Ovary (tissue), 9 donors: ENCODE measurements around the gene LPCAT1. TPM values are rescaled to one million over a fixed set of nuclear protein-coding genes. Genes with fewer than 3 reads are reported as not detected.
A peak's percentile ranks its signal among the peaks of the same experiment; 100 is the strongest.

Experiments used
- DNase-seq, 5 donors: peaks; one replicate each; pipeline ENCODE4 v3.0.0-alpha.2; 2019 to 2020
- H3K27ac ChIP-seq, 2 donors: fragments of 200-600 bp; one replicate each; pipeline versions ENCODE4 v1.5.1 to v1.8.0; 2019 to 2022
- H3K27me3 ChIP-seq: fragments of 200-600 bp; one replicate; pipeline ENCODE4 v1.8.0; 2022
- H3K36me3 ChIP-seq: fragments of 200-600 bp; sonication (generic); one replicate; pipeline ENCODE4 v1.5.1; 2019
- H3K4me1 ChIP-seq: one replicate; pipeline ENCODE4 v1.8.1; 2013; ENCODE audit warnings: mild to moderate bottlenecking, moderate library complexity; ENCODE audit not compliant: insufficient read depth
- H3K4me3 ChIP-seq: fragments of 200-600 bp; sonication (generic); one replicate; pipeline ENCODE4 v1.5.1; 2017
- H3K9me3 ChIP-seq, 2 donors: fragments of 200-600 bp in 1 of 2; sonication (generic) in 1 of 2; one replicate each; pipeline versions ENCODE4 v1.5.1 to v1.8.1; 2013 to 2019; ENCODE audit warnings: mild to moderate bottlenecking in 1 of 2, moderate library complexity in 1 of 2
- EP300 ChIP-seq: sonication (generic); formaldehyde crosslinking; IDR thresholded peaks from one replicate; pipeline ENCODE4 v1.6.1; 2017; ENCODE audit warnings: antibody characterized with exemption
- POLR2A ChIP-seq: fragments of 450-650 bp; IDR thresholded peaks from one replicate; pipeline ENCODE4 v1.6.1; 2017; ENCODE audit warnings: antibody characterized with exemption, mild to moderate bottlenecking, moderate library complexity
- WGBS, 3 donors: extraction: QIAGEN DNeasy Blood & Tissue Kit in 1 of 3; methylation state at CpG; one replicate each; pipeline versions ENCODE4 v1.1.5 to v1.1.7; 2013 to 2017; 5-methylcytosine and 5-hydroxymethylcytosine counted together
- intact Hi-C, 4 donors: fragments of 100-400 bp; cut with DNase I; formaldehyde crosslinking; loops; one replicate each; pipeline versions ENCODE4 v1.11.0 to v1.15.1; 2022 to 2023
- polyA plus RNA-seq, 2 donors: library from polyadenylated mRNA; stranded (reverse); fragments of 200-250 nt in 1 of 2; fragments of 350-450 nt in 1 of 2; fragmentation: Illumina TruSeq in 1 of 2; extraction: RNeasy Lipid Tissue Mini Kit (QIAGEN cat#74804) in 1 of 2; gene quantifications; one replicate each; pipeline ENCODE4 v1.2.3, GENCODE V29; 2013 to 2014
- total RNA-seq, 7 donors: library from RNA; depleted of rRNA in 2 of 7; stranded (reverse); fragments of >200 nt in 2 of 7; fragmentation: NEBNext Ultra II Directional in 3 of 7; extraction: Animal tissue kit (Norgen Biotek cat#: 25700) in 3 of 7; gene quantifications; one replicate each; pipeline versions ENCODE4 v1.1.0 to v1.2.4, GENCODE V29; 2016 to 2023
- TF ChIP-seq, protein P1 (sequence below), 3 donors: fragments of 450-650 bp in 2 of 3; fragments of 200-600 bp in 1 of 3; IDR thresholded peaks; one replicate each; pipeline versions ENCODE4 v1.5.1 to v1.8.0; 2016 to 2022; ENCODE audit warnings: antibody characterized with exemption in 3 of 3, mild to moderate bottlenecking in 1 of 3
- donor health status: DM: no; HTN: no; CAD: no; lungs with moderate emphysema.
- donor health status: DM: no; HTN: no; CAD: no.
- donor health status: Bipolar disorder and iron deficiency.
- donor health status: DM: yes; HTN: yes; CAD: no.
- donor health status: DM: no; HTN: no; CAD: no.
- donor health status: DM: yes; HTN: yes; CAD: no.

Gene LPCAT1
- total and polyA plus RNA-seq, 9 donors: 13.0 to 57.1 (median 25.3) TPM

GRCh38 chr5:1443991-1444360 lies 79.8 kb downstream of the LPCAT1 start:
- no peak overlapping the region for H3K27ac ChIP-seq
- TF ChIP-seq, protein P1, sequence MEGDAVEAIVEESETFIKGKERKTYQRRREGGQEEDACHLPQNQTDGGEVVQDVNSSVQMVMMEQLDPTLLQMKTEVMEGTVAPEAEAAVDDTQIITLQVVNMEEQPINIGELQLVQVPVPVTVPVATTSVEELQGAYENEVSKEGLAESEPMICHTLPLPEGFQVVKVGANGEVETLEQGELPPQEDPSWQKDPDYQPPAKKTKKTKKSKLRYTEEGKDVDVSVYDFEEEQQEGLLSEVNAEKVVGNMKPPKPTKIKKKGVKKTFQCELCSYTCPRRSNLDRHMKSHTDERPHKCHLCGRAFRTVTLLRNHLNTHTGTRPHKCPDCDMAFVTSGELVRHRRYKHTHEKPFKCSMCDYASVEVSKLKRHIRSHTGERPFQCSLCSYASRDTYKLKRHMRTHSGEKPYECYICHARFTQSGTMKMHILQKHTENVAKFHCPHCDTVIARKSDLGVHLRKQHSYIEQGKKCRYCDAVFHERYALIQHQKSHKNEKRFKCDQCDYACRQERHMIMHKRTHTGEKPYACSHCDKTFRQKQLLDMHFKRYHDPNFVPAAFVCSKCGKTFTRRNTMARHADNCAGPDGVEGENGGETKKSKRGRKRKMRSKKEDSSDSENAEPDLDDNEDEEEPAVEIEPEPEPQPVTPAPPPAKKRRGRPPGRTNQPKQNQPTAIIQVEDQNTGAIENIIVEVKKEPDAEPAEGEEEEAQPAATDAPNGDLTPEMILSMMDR (IDR thresholded peaks at IDR 0.05): no peak
- no peak for TF ChIP-seq POLR2A
- no peak for TF ChIP-seq EP300
- H3K36me3 ChIP-seq: no peaks in the 10 kb centered on the region
- H3K4me1 ChIP-seq: no peaks in the 10 kb centered on the region
- intact Hi-C loops: no loop called here
- H3K4me3 ChIP-seq: no peak overlapping the region
- no peak for DNase-seq
- WGBS, 3 donors: 47 to 56% (median 51%) methylated on average over 15 of the region's 15 CpGs
- no peaks in the 10 kb centered on the region for H3K9me3 ChIP-seq
- H3K27me3 ChIP-seq: no peaks in the 10 kb centered on the region

- Histone ChIP-seq H3K4me3 (no peak overlapping the region), H3K27ac (no peak overlapping the region), H3K9me3 (no peaks in the 10 kb centered on the region), H3K4me1 (no peaks in the 10 kb centered on the region), H3K36me3 (no peaks in the 10 kb centered on the region), H3K27me3 (no peaks in the 10 kb centered on the region)
- DNase-seq: no peak
- intact Hi-C loops: no loop called here
- TF ChIP-seq POLR2A (no peak), EP300 (no peak)
- TF ChIP-seq, protein P1 (IDR thresholded peaks at IDR 0.05): no peak
- WGBS, 3 donors: 63 to 76% (median 65%) methylated on average over 9 of the region's 9 CpGs
Observed at GRCh38 chr5:1443171-1443570, 80.6 kb downstream of the LPCAT1 start.

GRCh38 chr5:1442222-1443145 lies 81.3 kb downstream of the LPCAT1 start:
- DNase-seq: peak in 1 of 5 donors; percentile 5
- intact Hi-C loops: no loop called here
- H3K27ac ChIP-seq: no peak overlapping the region
- no peaks in the 10 kb centered on the region for H3K27me3 ChIP-seq
- WGBS, 3 donors: 64 to 78% (median 74%) methylated on average over 33 to 36 of the region's 36 CpGs
- TF ChIP-seq POLR2A: no peak
- TF ChIP-seq, protein P1 (IDR thresholded peaks at IDR 0.05): no peak
- no peak for TF ChIP-seq EP300
- H3K4me3 ChIP-seq: no peak overlapping the region
- no peaks in the 10 kb centered on the region for H3K36me3 ChIP-seq
- no peaks in the 10 kb centered on the region for H3K4me1 ChIP-seq
- no peaks in the 10 kb centered on the region for H3K9me3 ChIP-seq

GRCh38 chr5:1441166-1441865 lies 82.4 kb downstream of the LPCAT1 start:
- Histone ChIP-seq H3K36me3 (no peaks in the 10 kb centered on the region), H3K27me3 (no peaks in the 10 kb centered on the region), H3K27ac (no peak overlapping the region), H3K4me3 (no peak overlapping the region), H3K9me3 (no peaks in the 10 kb centered on the region), H3K4me1 (no peaks in the 10 kb centered on the region)
- peak in 1 of 5 donors; percentile 8 for DNase-seq
- TF ChIP-seq EP300 (no peak), POLR2A (no peak)
- TF ChIP-seq, protein P1 (IDR thresholded peaks at IDR 0.05): no peak
- 89 to 93% (median 91%) methylated on average over 24 of the region's 24 CpGs for WGBS, 3 donors
- intact Hi-C loops: no loop called here
